ENCODE measurements around the gene RORB. TPM values are rescaled to one million over a fixed set of nuclear protein-coding genes. Genes with fewer than 3 reads are reported as not detected.

The RORB gene
- total RNA-seq, 2 donors from 2014 or later, result 0.81 to 0.85 TPM

- DNase-seq (ENCODE audit: low spot score), result no peak
- no peak overlapping the region for H3K4me3 ChIP-seq
Measured at GRCh38 chr9:74718709-74719108, 221.6 kb downstream of the RORB start.

GRCh38 chr9:74719306-74719705 lies 222.2 kb downstream of the RORB start:
- Histone ChIP-seq H3K4me3 (no peak overlapping the region), H3K9me3 (no peaks in the 10 kb centered on the region), H3K27me3 (replicated peaks; ENCODE audit: insufficient read depth) (no peaks in the 10 kb centered on the region), H3K36me3 (no peaks in the 10 kb centered on the region), H3K4me1 (ENCODE audit: control insufficient read depth in 1 of 2, low read depth in 2 of 2) (no peaks in the 10 kb centered on the region), H3K27ac (no peak overlapping the region)
- ATAC-seq (ENCODE audit: insufficient number of reproducible peaks, low FRiP score, low read depth) (no peak), DNase-seq (ENCODE audit: low spot score) (no peak)
- no peak for TF ChIP-seq CTCF (IDR thresholded peaks at IDR 0.05)

More at GRCh38 chr9:74718709-74719108, 221.6 kb downstream of the RORB start:
- H3K9me3 ChIP-seq, result no peaks in the 10 kb centered on the region
- H3K4me1 ChIP-seq (ENCODE audit: control insufficient read depth in 1 of 2, low read depth in 2 of 2), result no peaks in the 10 kb centered on the region
- H3K27me3 ChIP-seq (replicated peaks; ENCODE audit: insufficient read depth), result no peaks in the 10 kb centered on the region
- TF ChIP-seq CTCF (IDR thresholded peaks at IDR 0.05), result no peak
- H3K36me3 ChIP-seq, result no peaks in the 10 kb centered on the region
- no peak overlapping the region for H3K27ac ChIP-seq
- no peak for ATAC-seq (ENCODE audit: insufficient number of reproducible peaks, low FRiP score, low read depth)

GRCh38 chr9:74721696-74722660 lies 224.8 kb downstream of the RORB start:
- Histone ChIP-seq H3K27me3 (replicated peaks; ENCODE audit: insufficient read depth) (no peaks in the 10 kb centered on the region), H3K4me1 (ENCODE audit: control insufficient read depth in 1 of 2, low read depth in 2 of 2) (no peaks in the 10 kb centered on the region), H3K9me3 (no peaks in the 10 kb centered on the region), H3K27ac (no peak overlapping the region), H3K36me3 (no peaks in the 10 kb centered on the region), H3K4me3 (no peak overlapping the region)
- no peak for TF ChIP-seq CTCF (IDR thresholded peaks at IDR 0.05)
- no peak for ATAC-seq (ENCODE audit: insufficient number of reproducible peaks, low FRiP score, low read depth)
- no peak for DNase-seq (ENCODE audit: low spot score)

GRCh38 chr9:74724317-74724716 lies 227.2 kb downstream of the RORB start:
- no peak for TF ChIP-seq CTCF (IDR thresholded peaks at IDR 0.05)
- H3K4me3 ChIP-seq, result no peak overlapping the region
- no peaks in the 10 kb centered on the region for H3K9me3 ChIP-seq
- DNase-seq (ENCODE audit: low spot score) (no peak), ATAC-seq (ENCODE audit: insufficient number of reproducible peaks, low FRiP score, low read depth) (no peak)
- H3K4me1 ChIP-seq (ENCODE audit: control insufficient read depth in 1 of 2, low read depth in 2 of 2), result no peaks in the 10 kb centered on the region
- H3K27ac ChIP-seq, result no peak overlapping the region
- H3K36me3 ChIP-seq, result no peaks in the 10 kb centered on the region
- H3K27me3 ChIP-seq (replicated peaks; ENCODE audit: insufficient read depth), result no peaks in the 10 kb centered on the region

GRCh38 chr9:74726581-74726980 lies 229.4 kb downstream of the RORB start:
- H3K27me3 ChIP-seq (replicated peaks; ENCODE audit: insufficient read depth), result no peaks in the 10 kb centered on the region
- TF ChIP-seq CTCF (IDR thresholded peaks at IDR 0.05), result no peak
- H3K4me1 ChIP-seq (ENCODE audit: control insufficient read depth in 1 of 2, low read depth in 2 of 2), result no peaks in the 10 kb centered on the region
- H3K36me3 ChIP-seq, result no peaks in the 10 kb centered on the region
- no peak for DNase-seq (ENCODE audit: low spot score)
- H3K4me3 ChIP-seq, result no peak overlapping the region
- no peaks in the 10 kb centered on the region for H3K9me3 ChIP-seq
- H3K27ac ChIP-seq, result no peak overlapping the region
- no peak for ATAC-seq (ENCODE audit: insufficient number of reproducible peaks, low FRiP score, low read depth)
